ENCODE data around the gene RANBP1. TPM values are rescaled to one million over a fixed set of nuclear protein-coding genes. Genes with fewer than 3 reads are reported as not detected.

Gene RANBP1
- total and polyA plus RNA-seq, 2 of the 4 experiments (the other 2 are of a cell fraction), result 173 to 376 TPM

- no peak overlapping the region for H4K5ac ChIP-seq (ENCODE audit: low read depth, low read length)
- H3K79me1 ChIP-seq (ENCODE audit: low read depth in 1 of 2, low read length in 2 of 2), result no peaks in the 10 kb centered on the region
- no peak overlapping the region for H2BK5ac ChIP-seq (ENCODE audit: low read depth, low read length, poor library complexity, severe bottlenecking)
- no peak overlapping the region for H2BK15ac ChIP-seq (ENCODE audit: low read depth, low read length)
- H3K4me1 ChIP-seq (ENCODE audit: control insufficient read depth, insufficient read depth, low read length), result peaks cover 8% of the 10 kb centered on the region
- dilution Hi-C loops (cut with HindIII; ENCODE audit: low sequenced_read_pairs, unreplicated experiment), result no loop called here
- no peak overlapping the region for H2BK20ac ChIP-seq (ENCODE audit: low read depth, low read length)
- POLR2A ChIA-PET (ENCODE audit: unreplicated experiment), result no interaction called here
- H3K27ac ChIP-seq (ENCODE audit: insufficient read depth, low read length), result no peak overlapping the region
- 86% methylated on average over 4 of the region's 14 CpGs; no CpG with 5 or more reads in 1 of the 2 experiments for WGBS, 2 experiments (ENCODE audit: extremely low coverage in 2 of 2, insufficient read length in 1 of 2)
- H2AFZ ChIP-seq (replicated peaks; ENCODE audit: low read length, poor library complexity), result no peak overlapping the region
- H3K9ac ChIP-seq (ENCODE audit: low read depth, low read length), result no peak overlapping the region
- intact Hi-C loops (cut with micrococcal nuclease), result no loop called here
- no peak overlapping the region for H3K14ac ChIP-seq (replicated peaks; ENCODE audit: low read depth, low read length)
- TF ChIP-seq SMC3 (IDR thresholded peaks at IDR 0.05; ENCODE audit: low read depth, low read length), result no peak
- H3K9me1 ChIP-seq (ENCODE audit: insufficient read depth, low read length), result no peaks in the 10 kb centered on the region
- peaks cover 2% of the 10 kb centered on the region; the same call in 1 of the 2 replicates for H3K36me3 ChIP-seq (ENCODE audit: control insufficient read depth, insufficient read depth, low read length)
- no peak overlapping the region for H3K18ac ChIP-seq (ENCODE audit: low read depth, low read length)
- no peak overlapping the region for H4K91ac ChIP-seq (ENCODE audit: insufficient read depth, low read depth, low read length)
- in situ Hi-C loops (cut with MboI; ENCODE audit: low sequenced_read_pairs), result loop anchor here (10.0 kb wide), 1 partner anchor 302 kb away; no protein-coding TSS in a partner anchor
- no peak overlapping the region for H2AK5ac ChIP-seq (ENCODE audit: low read depth, low read length)
- BruUV-seq (replicated peaks), result no TSS peak
- no peak overlapping the region for H3K4ac ChIP-seq (ENCODE audit: low read depth, low read length)
- DNase-seq (no peak), ATAC-seq (ENCODE audit: low read depth) (no peak)
- CTCF ChIA-PET, result no interaction called here
- no peak overlapping the region for H3K4me3 ChIP-seq (ENCODE audit: insufficient read depth, low read depth, low read length)
- no peak overlapping the region for H3K23ac ChIP-seq (ENCODE audit: low read depth, low read length)
- H4K20me1 ChIP-seq (ENCODE audit: insufficient read depth, low read length), result peaks cover 11% of the 10 kb centered on the region; the same call in 1 of the 2 replicates
- H2BK120ac ChIP-seq (ENCODE audit: low read depth, low read length), result no peak overlapping the region
- H3K4me2 ChIP-seq (ENCODE audit: low read depth, low read length), result no peak overlapping the region
- H3K27me3 ChIP-seq (ENCODE audit: control insufficient read depth, insufficient read depth, low read length), result no peaks in the 10 kb centered on the region
- H4K8ac ChIP-seq (ENCODE audit: low read depth in 2 of 2, low read length in 2 of 2), result no peak overlapping the region
- no peaks in the 10 kb centered on the region for H3K9me3 ChIP-seq (ENCODE audit: control insufficient read depth, insufficient read depth, low read length)
- no peak overlapping the region for H2AK9ac ChIP-seq (replicated peaks; ENCODE audit: low read depth, low read length, poor library complexity)
- H3K56ac ChIP-seq (ENCODE audit: extremely low read depth, insufficient read depth, low read length), result no peak overlapping the region
Observed at GRCh38 chr22:20152464-20152890, 36.6 kb downstream of the RANBP1 start.

All from IMR-90 (cell line).